GM12891 (cell line): ENCODE results near the gene CCDC154.

ENCODE experiments used
- POLR2A ChIP-seq: IDR thresholded peaks from 2 replicates; pipeline ENCODE4 v1.6.1; 2011; ENCODE audit warnings: low read depth, low read length, control low read depth
- TAF1 ChIP-seq: IDR thresholded peaks from 2 replicates; pipeline ENCODE4 v1.6.1; 2011; ENCODE audit warnings: low read depth, low read length, control low read depth

GRCh38 chr16:1475552-1476114, 31.3 kb upstream of the CCDC154 start:
- TF ChIP-seq POLR2A (no peak), TAF1 (no peak)
